HepG2 (cell line): ENCODE measurements around the gene TCF23. TPM values are rescaled to one million over a fixed set of nuclear protein-coding genes. Genes with fewer than 3 reads are reported as not detected.
A peak's percentile ranks its signal among the peaks of the same experiment; 100 is the strongest.

Experiments
- CREB1 ChIP-seq, 2 experiments: fragments of 450-650 bp in 1 of 2; IDR thresholded peaks; 2 replicates each; pipeline ENCODE4 v1.6.1; 2016 to 2017; ENCODE audit warnings: control low read depth in 1 of 2, mild to moderate bottlenecking in 1 of 2, missing compliant biosample characterization in 1 of 2, missing genetic modification characterization in 1 of 2
- FOXA1 ChIP-seq, 2 experiments: fragments of 450-650 bp in 1 of 2; sonication (generic) in 1 of 2; formaldehyde crosslinking in 1 of 2; IDR thresholded peaks; 2 replicates each; pipeline versions ENCODE4 v1.4.0 to v1.6.1; 2016 to 2020; ENCODE audit warnings: missing genetic modification reagents in 1 of 2
- GABPA ChIP-seq, 2 experiments: IDR thresholded peaks; 2 replicates each; pipeline ENCODE4 v1.6.1; 2011 to 2016; ENCODE audit warnings: low read depth in 2 of 2, low read length in 1 of 2, missing biosample characterization in 1 of 2, missing genetic modification characterization in 1 of 2
- GTF2F1 ChIP-seq: fragments of 150-350 bp; IDR thresholded peaks from 2 replicates; pipeline ENCODE4 v1.6.1; 2014; ENCODE audit warnings: low read length
- HNF4G ChIP-seq, 2 experiments: sonication (generic) in 1 of 2; formaldehyde crosslinking in 1 of 2; IDR thresholded peaks; 2 replicates each; pipeline versions ENCODE4 v1.4.0 to v1.6.1; 2011 to 2020; ENCODE audit warnings: borderline replicate concordance in 2 of 2, low read depth in 2 of 2, mild to moderate bottlenecking in 2 of 2, low read length in 1 of 2, missing genetic modification reagents in 1 of 2, moderate library complexity in 1 of 2
- HOXD1 ChIP-seq: sonication (generic); formaldehyde crosslinking; IDR thresholded peaks from 2 replicates; pipeline ENCODE4 v1.5.0; 2020; ENCODE audit warnings: missing genetic modification reagents
- NFKBIZ ChIP-seq: IDR thresholded peaks from 2 replicates; pipeline ENCODE4 v1.6.1; 2018; ENCODE audit warnings: missing genetic modification reagents, missing compliant biosample characterization
- PBX3 ChIP-seq: sonication (generic); formaldehyde crosslinking; IDR thresholded peaks from 2 replicates; pipeline ENCODE4 v1.8.1; 2023; ENCODE audit warnings: missing genetic modification reagents, inconsistent platforms, borderline replicate concordance
- RFXAP ChIP-seq: sonication (generic); formaldehyde crosslinking; IDR thresholded peaks from 2 replicates; pipeline ENCODE4 v1.4.0; 2020; ENCODE audit warnings: missing genetic modification reagents, borderline replicate concordance
- SAFB2 ChIP-seq: sonication (generic); formaldehyde crosslinking; IDR thresholded peaks from 2 replicates; pipeline ENCODE4 v1.5.1; 2020; ENCODE audit warnings: missing genetic modification reagents, low read depth, mild to moderate bottlenecking, borderline replicate concordance
- SIN3A ChIP-seq: IDR thresholded peaks from 2 replicates; pipeline ENCODE4 v1.6.1; 2011; ENCODE audit warnings: low read depth, mild to moderate bottlenecking, control low read depth, low read length, borderline replicate concordance
- SOX6 ChIP-seq, 2 experiments: fragments of 450-650 bp in 1 of 2; sonication (generic) in 1 of 2; formaldehyde crosslinking in 1 of 2; IDR thresholded peaks; 2 replicates each; pipeline versions ENCODE4 v1.4.0 to v1.6.1; 2017 to 2020; ENCODE audit warnings: antibody characterized with exemption in 1 of 2, mild to moderate bottlenecking in 1 of 2, missing genetic modification reagents in 1 of 2
- ZBTB46 ChIP-seq: sonication (generic); formaldehyde crosslinking; IDR thresholded peaks from 2 replicates; pipeline ENCODE4 v1.4.0; 2020; ENCODE audit warnings: mild to moderate bottlenecking, missing genetic modification reagents, borderline replicate concordance
- ZNF142 ChIP-seq: sonication (generic); formaldehyde crosslinking; IDR thresholded peaks from 2 replicates; pipeline ENCODE4 v1.4.0; 2020; ENCODE audit warnings: missing genetic modification reagents
- ZNF180 ChIP-seq: sonication (generic); formaldehyde crosslinking; IDR thresholded peaks from 2 replicates; pipeline ENCODE4 v1.4.0; 2020; ENCODE audit warnings: low read depth, missing genetic modification reagents, borderline replicate concordance
- ZNF205 ChIP-seq: IDR thresholded peaks from 2 replicates; pipeline ENCODE4 v1.6.1; 2018; ENCODE audit warnings: missing biosample characterization, missing genetic modification reagents
- ZNF614 ChIP-seq: IDR thresholded peaks from 2 replicates; pipeline ENCODE4 v1.6.1; 2018; ENCODE audit warnings: missing biosample characterization, missing genetic modification reagents, inconsistent platforms, borderline replicate concordance
- ZNF773 ChIP-seq: sonication (generic); formaldehyde crosslinking; IDR thresholded peaks from 2 replicates; pipeline ENCODE4 v1.4.0; 2020; ENCODE audit warnings: missing genetic modification reagents, borderline replicate concordance
- ZNF775 ChIP-seq: sonication (generic); formaldehyde crosslinking; IDR thresholded peaks from 2 replicates; pipeline ENCODE4 v1.4.0; 2020; ENCODE audit warnings: missing genetic modification reagents, mild to moderate bottlenecking, moderate library complexity, borderline replicate concordance
- polyA plus RNA-seq, 8 experiments: library from polyadenylated mRNA; depleted of rRNA in 3 of 8; stranded (reverse) in 7 of 8; unstranded in 1 of 8; fragments of >200 nt; fragmentation: Illumina TruSeq in 4 of 8; extraction: Trizol in 4 of 8; gene quantifications; 2 replicates each; pipeline versions ENCODE4 v1.2.1 to v1.2.3, GENCODE V29; 2011 to 2016; ENCODE audit warnings: low read depth in 4 of 8, missing spikeins in 1 of 8, mixed read lengths in 1 of 8; ENCODE audit not compliant: insufficient read depth in 1 of 8
- total RNA-seq, 5 experiments: library from RNA; depleted of rRNA; stranded (reverse); fragments of >200 nt; fragmentation: Illumina TruSeq; extraction: Trizol; gene quantifications; 2 replicates each; pipeline ENCODE4 v1.2.3, GENCODE V29; 2016; ENCODE audit warnings: low read depth in 1 of 5

Gene TCF23
- total and polyA plus RNA-seq, 2 of the 13 experiments (the other 11 are each of a cell fraction or from before 2014, with no cell fraction given), result 0.02 to 1.4 TPM

- TF ChIP-seq ZBTB46 (CRISPR knock-in tag), result no peak
- TF ChIP-seq SIN3A, result peak; percentile 55; the same call in 1 of the 2 replicates
- TF ChIP-seq ZNF773 (CRISPR knock-in tag), result no peak
- no peak for TF ChIP-seq GABPA (IDR thresholded peaks at IDR 0.05; ENCODE audit: low read depth, low read length)
- peak; percentile 60; the same call in 1 of the 2 replicates for TF ChIP-seq GABPA (CRISPR knock-in tag; IDR thresholded peaks at IDR 0.05; ENCODE audit: low read depth)
- TF ChIP-seq ZNF614, result peak; percentile 91
- peak; percentile 93 for TF ChIP-seq HOXD1 (CRISPR knock-in tag)
- TF ChIP-seq GTF2F1, result no peak
- peak; percentile 96 for TF ChIP-seq NFKBIZ
- no peak for TF ChIP-seq HNF4G (IDR thresholded peaks at IDR 0.05; ENCODE audit: borderline replicate concordance, low read depth, low read length)
- peak; percentile 58; the same call in 1 of the 2 replicates for TF ChIP-seq HNF4G (CRISPR knock-in tag; IDR thresholded peaks at IDR 0.05; ENCODE audit: borderline replicate concordance, low read depth)
- peak; percentile 82 for TF ChIP-seq ZNF205 (CRISPR knock-in tag)
- no peak for TF ChIP-seq PBX3 (CRISPR knock-in tag)
- no peak for TF ChIP-seq ZNF142 (CRISPR knock-in tag)
- peak; percentile 82 for TF ChIP-seq FOXA1 (IDR thresholded peaks at IDR 0.05)
- peak; percentile 95 for TF ChIP-seq FOXA1 (CRISPR knock-in tag; IDR thresholded peaks at IDR 0.05)
- no peak for TF ChIP-seq ZNF180 (CRISPR knock-in tag)
- TF ChIP-seq SAFB2 (CRISPR knock-in tag), result peak; percentile 55; the same call in 1 of the 2 replicates
- TF ChIP-seq CREB1 (IDR thresholded peaks at IDR 0.05), result peak; percentile 81
- TF ChIP-seq CREB1 (CRISPR knock-in tag; IDR thresholded peaks at IDR 0.05), result peak; percentile 91
- TF ChIP-seq RFXAP (CRISPR knock-in tag), result 0 out of 2 replicates have a peak, but pooled peaks have one; percentile 32
- TF ChIP-seq SOX6 (IDR thresholded peaks at IDR 0.05), result no peak
- peak; percentile 99 for TF ChIP-seq SOX6 (CRISPR knock-in tag; IDR thresholded peaks at IDR 0.05)
- TF ChIP-seq ZNF775 (CRISPR knock-in tag), result no peak
These were observed 22.6 kb downstream of the TCF23 start (continued) for GRCh38 chr2:27171351-27171848.
